Stimulated activated CD4-positive, alpha-beta T cell treated with anti-CD3 and anti-CD28 coated beads, Interleukin-4, amount 100 ng/mL, for 48 hours (primary cell): ENCODE results near the gene RECK.

Source experiments
- DNase-seq, 2 donors: peaks; one replicate each; pipeline ENCODE4 v3.0.0-alpha.2; 2020; ENCODE audit warnings: low read depth in 2 of 2

The RECK gene

GRCh38 chr9:36029202-36029601 lies 7.5 kb upstream of the RECK start:
- DNase-seq: no peak

- DNase-seq: no peak
These were observed 6.8 kb upstream of the RECK start for GRCh38 chr9:36029765-36030528.

DNA sequence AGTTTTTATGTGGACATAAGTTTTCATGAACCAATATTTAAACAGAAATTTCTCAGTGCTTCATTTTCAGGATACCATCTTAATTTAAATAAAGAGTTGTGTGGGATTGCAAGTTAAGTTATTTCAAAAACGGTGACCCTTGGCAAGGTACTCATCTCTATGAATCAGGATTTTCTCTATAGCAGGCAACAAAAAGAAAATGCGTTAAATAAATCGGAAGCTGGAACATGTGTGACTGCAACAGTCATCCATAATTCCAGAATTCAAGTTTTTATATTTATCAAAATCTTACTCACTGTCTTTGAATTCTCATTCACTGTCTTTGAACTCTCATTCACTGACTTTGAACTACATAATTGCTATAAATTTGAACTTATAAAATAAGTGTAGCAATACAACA lies 5.8 kb upstream of the RECK start:
- no peak for DNase-seq

DNA sequence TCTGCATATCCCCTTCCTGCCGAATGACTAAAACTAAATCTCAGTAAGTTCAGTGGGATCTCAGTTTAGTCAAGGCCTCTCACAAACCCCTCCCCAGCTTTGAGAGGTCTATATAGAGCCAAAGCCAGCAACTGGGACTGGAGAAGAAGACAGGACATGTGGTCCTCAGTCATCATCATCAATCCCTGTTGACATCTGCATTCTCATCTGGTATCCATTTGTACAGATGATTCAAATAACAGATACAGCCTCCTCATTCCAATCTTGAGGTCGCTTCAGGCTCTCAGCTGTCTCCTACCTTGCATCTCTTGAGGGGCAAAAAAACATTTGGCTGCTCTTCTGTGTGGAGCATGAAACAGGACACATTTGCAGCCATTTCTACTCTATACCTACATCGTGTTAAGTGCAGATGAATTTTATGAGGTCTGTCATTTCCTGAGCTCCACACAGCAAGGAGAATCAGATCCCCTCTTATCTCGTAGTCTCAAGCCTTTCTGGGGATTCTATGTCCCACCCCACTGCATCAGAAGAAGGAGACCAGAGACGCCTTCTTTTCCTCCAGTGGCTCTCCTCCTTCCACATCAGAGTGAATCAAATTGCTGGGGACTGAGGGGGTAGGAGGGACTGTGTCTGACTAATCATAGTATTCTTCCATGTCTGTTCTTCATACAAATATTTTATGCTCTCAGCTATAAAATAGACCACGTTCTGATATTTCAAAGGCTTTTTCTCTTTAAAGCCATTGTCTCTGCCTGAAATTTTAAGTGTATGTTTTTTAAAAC lies 4.7 kb upstream of the RECK start:
- no peak for DNase-seq

DNA sequence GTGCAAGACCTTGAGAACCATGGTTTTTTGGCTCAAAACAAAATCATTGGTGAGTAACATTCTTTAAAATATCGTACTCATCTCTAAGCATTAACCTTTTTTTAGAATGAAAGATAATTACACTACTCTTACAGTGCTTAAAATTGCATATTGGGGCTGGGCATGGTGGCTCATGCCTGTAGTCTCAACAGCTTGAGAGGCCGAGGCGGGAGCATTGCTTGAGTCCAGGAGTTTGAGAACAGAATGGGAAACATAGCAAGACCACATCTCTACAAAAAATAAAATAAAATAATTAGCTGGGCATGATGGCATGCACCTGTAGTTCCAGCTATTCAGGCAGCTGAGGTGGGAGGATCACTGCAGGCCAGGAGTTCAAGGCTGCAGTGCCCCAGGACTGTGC lies 2.9 kb upstream of the RECK start:
- no peak for DNase-seq

GRCh38 chr9:36034234-36034633 lies 2.5 kb upstream of the RECK start:
- DNase-seq: no peak

GRCh38 chr9:36035006-36035405 lies 1.7 kb upstream of the RECK start:
- DNase-seq: no peak

- no peak for DNase-seq
These were observed 397 bp upstream of the RECK start for GRCh38 chr9:36036253-36036779.

- peak in 1 of 2 donors; percentile 22 for DNase-seq
These were observed 923 bp downstream of the RECK start for GRCh38 chr9:36037549-36038122.

- DNase-seq: no peak
These were observed 2.4 kb downstream of the RECK start for GRCh38 chr9:36039121-36039520.

- no peak for DNase-seq
These were observed 3.0 kb downstream of the RECK start for GRCh38 chr9:36039696-36040095.

- no peak for DNase-seq
These were observed 3.7 kb downstream of the RECK start for GRCh38 chr9:36040271-36040925.

DNA sequence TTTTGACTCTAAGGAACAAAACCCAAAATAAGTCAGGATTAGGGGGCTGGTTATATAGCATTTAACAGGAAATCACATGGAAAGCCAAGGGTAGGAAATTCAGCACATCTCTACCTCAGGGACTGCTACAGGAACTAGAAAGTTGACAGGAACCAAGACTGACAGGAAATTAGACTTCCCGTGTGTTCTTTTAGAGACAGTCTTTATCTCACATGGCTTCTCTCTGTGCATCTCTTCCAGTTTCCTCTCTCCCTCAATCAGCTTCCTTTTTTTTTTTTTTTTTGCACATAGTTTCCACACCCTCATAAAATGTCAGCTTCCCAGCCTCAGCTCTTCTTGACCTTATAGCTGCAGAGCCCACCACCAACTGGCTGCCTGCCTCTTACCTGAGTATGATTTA lies 4.8 kb downstream of the RECK start:
- no peak for DNase-seq

DNA sequence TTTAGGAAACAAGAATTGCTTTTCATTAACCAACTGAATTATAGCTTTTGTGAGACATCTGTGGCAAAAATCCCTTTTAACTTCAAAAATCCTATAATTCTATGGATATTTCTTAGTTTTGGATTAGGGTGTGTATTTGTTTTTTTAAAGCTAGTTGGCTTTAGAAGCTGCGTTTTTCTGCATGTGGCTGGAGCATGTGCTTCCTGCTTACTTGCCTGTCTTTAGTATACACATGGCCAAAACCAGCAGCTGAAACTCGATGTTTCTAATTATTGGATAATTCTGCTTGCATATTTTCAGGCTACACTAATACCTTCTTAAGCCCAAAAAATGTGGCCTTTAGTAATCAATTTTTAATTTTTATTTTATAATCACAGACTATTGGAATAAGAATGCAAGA lies 8.9 kb downstream of the RECK start:
- no peak for DNase-seq

GRCh38 chr9:36046923-36047322 lies 10.2 kb downstream of the RECK start:
- DNase-seq: no peak

GRCh38 chr9:36049408-36049807 lies 12.7 kb downstream of the RECK start:
- DNase-seq: no peak

DNA sequence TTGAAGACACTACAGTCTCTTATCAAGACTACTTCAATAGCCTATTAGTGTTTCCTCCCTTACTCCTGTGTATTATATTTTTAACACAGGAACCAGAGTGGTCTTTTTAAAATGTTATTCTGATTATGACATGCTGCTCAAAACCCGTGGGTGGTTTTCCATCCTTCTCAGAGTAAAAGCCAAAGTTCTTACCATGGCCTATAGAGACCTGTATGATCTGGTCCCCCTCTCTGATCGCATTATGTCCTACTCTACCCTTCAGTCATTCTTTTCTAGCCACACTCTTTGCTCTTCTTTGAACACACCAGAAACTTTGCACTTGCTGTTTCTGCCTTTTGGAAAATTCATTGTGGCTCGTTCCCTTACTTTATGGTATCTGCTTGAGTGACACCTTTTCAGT lies 13.8 kb downstream of the RECK start:
- DNase-seq: no peak

DNA sequence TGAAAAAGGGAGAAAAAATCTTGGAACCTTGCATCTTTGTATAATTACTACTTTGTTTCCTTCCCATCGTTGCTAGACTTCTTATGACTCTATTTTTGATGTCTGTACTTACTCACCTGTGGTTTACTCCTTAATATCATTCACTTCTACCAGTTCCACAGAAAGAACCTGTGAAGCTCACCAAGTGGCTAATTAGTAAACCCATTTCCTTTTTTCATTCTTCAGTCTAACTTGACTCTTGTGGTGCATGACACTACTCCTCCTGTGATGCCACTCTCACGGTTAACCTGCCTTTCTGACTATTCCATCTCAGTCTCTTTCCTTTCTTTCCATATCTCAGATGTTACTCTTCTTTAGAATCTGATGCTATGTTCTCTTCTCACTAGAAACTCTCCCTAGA lies 14.6 kb downstream of the RECK start:
- DNase-seq: no peak

DNA sequence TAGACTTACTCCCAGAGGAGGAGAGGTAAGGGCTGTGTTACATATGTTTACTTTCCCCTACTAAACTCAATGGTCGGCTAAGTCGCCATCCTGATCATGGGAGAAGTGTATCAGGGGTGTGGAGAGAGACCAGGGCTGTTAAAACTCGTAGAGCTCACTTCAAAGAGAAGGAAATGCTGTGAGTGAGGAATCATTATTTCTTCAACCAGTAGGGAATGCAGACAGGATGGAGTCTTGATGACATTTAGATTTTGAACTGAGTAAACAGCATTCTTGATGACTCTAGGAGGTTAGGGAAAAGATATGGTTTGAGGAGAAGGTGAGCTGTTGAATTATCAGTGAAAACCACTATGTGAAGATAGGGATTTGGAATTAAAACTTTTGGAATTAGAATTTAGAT lies 17.3 kb downstream of the RECK start:
- no peak for DNase-seq

GRCh38 chr9:36056896-36057295 lies 20.2 kb downstream of the RECK start:
- DNase-seq: no peak

DNA sequence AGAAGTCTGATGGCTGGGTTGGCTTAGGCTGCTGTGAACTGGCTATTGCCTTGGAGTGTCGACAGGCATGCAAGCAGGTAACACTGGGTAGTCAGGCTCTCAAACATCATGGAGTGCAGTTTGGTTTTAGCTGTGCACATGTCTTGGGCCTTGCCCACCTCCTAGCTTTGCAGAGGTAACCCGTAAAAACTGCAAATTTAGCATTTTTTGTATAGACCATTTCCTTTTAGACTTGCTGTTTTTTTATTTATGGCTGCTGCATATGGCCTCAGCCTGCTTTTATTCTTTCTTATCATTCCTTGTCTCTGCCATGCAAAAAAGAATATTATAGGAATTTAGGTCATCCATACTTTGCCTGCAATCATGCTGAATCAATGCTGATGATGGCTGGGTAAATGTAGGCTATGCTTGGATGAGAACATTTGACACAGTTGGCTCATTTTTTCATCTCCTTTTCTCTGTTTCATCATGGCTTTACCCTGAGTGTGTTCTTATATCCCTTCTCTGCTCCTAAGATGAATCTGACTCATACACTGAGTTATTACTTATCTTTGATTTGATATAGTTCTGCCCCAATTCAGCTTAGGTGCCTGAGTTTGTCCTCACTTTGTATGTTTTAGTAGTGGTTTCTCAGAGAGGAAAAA lies 27.2 kb downstream of the RECK start:
- DNase-seq: no peak
